ENCODE measurements around the gene NOC3L. TPM values are rescaled to one million over a fixed set of nuclear protein-coding genes. Genes with fewer than 3 reads are reported as not detected.

The NOC3L gene
- total and polyA plus RNA-seq, 2 of the 4 experiments (the other 2 are of a cell fraction) = 11.9 to 26.5 TPM

GRCh38 chr10:94299417-94299816, 63.3 kb downstream of the NOC3L start:
- Histone ChIP-seq H3K4me2 (ENCODE audit: low read depth, low read length) (no peak overlapping the region), H3K36me3 (ENCODE audit: control insufficient read depth, insufficient read depth, low read length) (no peaks in the 10 kb centered on the region), H3K4me3 (ENCODE audit: insufficient read depth, low read depth, low read length) (no peak overlapping the region), H4K8ac (ENCODE audit: low read depth in 2 of 2, low read length in 2 of 2) (no peak overlapping the region), H3K56ac (ENCODE audit: extremely low read depth, insufficient read depth, low read length) (no peak overlapping the region), H3K27me3 (ENCODE audit: control insufficient read depth, insufficient read depth, low read length) (peaks cover 6% of the 10 kb centered on the region; the same call in 1 of the 2 replicates), H3K79me1 (ENCODE audit: low read depth in 1 of 2, low read length in 2 of 2) (no peaks in the 10 kb centered on the region), H3K9me3 (ENCODE audit: control insufficient read depth, insufficient read depth, low read length) (no peaks in the 10 kb centered on the region), H3K14ac (replicated peaks; ENCODE audit: low read depth, low read length) (no peak overlapping the region), H2AK5ac (ENCODE audit: low read depth, low read length) (no peak overlapping the region), H3K27ac (ENCODE audit: insufficient read depth, low read length) (no peak overlapping the region), H3K23ac (ENCODE audit: low read depth, low read length) (no peak overlapping the region), H4K91ac (ENCODE audit: insufficient read depth, low read depth, low read length) (no peak overlapping the region), H4K20me1 (ENCODE audit: insufficient read depth, low read length) (no peaks in the 10 kb centered on the region), H3K9me1 (ENCODE audit: insufficient read depth, low read length) (no peaks in the 10 kb centered on the region), H3K4ac (ENCODE audit: low read depth, low read length) (no peak overlapping the region), H2BK15ac (ENCODE audit: low read depth, low read length) (no peak overlapping the region), H2AK9ac (replicated peaks; ENCODE audit: low read depth, low read length, poor library complexity) (no peak overlapping the region), H3K18ac (ENCODE audit: low read depth, low read length) (no peak overlapping the region), H2BK20ac (ENCODE audit: low read depth, low read length) (no peak overlapping the region), H2BK5ac (ENCODE audit: low read depth, low read length, poor library complexity, severe bottlenecking) (no peak overlapping the region), H2BK120ac (ENCODE audit: low read depth, low read length) (no peak overlapping the region), H3K4me1 (ENCODE audit: control insufficient read depth, insufficient read depth, low read length) (no peaks in the 10 kb centered on the region), H2AFZ (replicated peaks; ENCODE audit: low read length, poor library complexity) (no peak overlapping the region), H3K9ac (ENCODE audit: low read depth, low read length) (no peak overlapping the region), H4K5ac (ENCODE audit: low read depth, low read length) (no peak overlapping the region)
- DNase-seq (peak; percentile 48), ATAC-seq (ENCODE audit: low read depth) (peak; percentile 62)
- dilution Hi-C loops (cut with HindIII; ENCODE audit: low sequenced_read_pairs, unreplicated experiment) (no loop called here), in situ Hi-C loops (cut with MboI; ENCODE audit: low sequenced_read_pairs) (no loop called here), intact Hi-C loops (cut with micrococcal nuclease) (no loop called here)
- no CpG with 5 or more reads among the region's 3 CpGs for WGBS, 2 experiments (ENCODE audit: extremely low coverage in 2 of 2, insufficient read length in 1 of 2)
- no TSS peak for BruUV-seq (replicated peaks)
- ChIA-PET CTCF (interaction anchor here (0.6 kb wide), 1 partner anchor 361 kb away, joined by 4 read pairs; no protein-coding TSS in a partner anchor), POLR2A (ENCODE audit: unreplicated experiment) (no interaction called here)
- TF ChIP-seq RCOR1 (IDR thresholded peaks at IDR 0.05; ENCODE audit: insufficient replicate concordance, low read length) = no peak
- no peak for TF ChIP-seq BHLHE40 (IDR thresholded peaks at IDR 0.05; ENCODE audit: low read depth, low read length)
- TF ChIP-seq CTCF (conservative IDR thresholded peaks at IDR 0.05; ENCODE audit: low read depth, low read length) = no peak
- no peak for TF ChIP-seq RAD21 (IDR thresholded peaks at IDR 0.05; ENCODE audit: low read length)
- TF ChIP-seq FOS (IDR thresholded peaks at IDR 0.05; ENCODE audit: low read depth, low read length) = no peak
- no peak for TF ChIP-seq MXI1 (IDR thresholded peaks at IDR 0.05; ENCODE audit: borderline replicate concordance, low read depth, low read length)
- no peak for TF ChIP-seq USF2 (IDR thresholded peaks at IDR 0.05; ENCODE audit: low read depth, low read length)
- TF ChIP-seq POLR2A (IDR thresholded peaks at IDR 0.05; ENCODE audit: low read depth, low read length) = no peak
- TF ChIP-seq NFE2L2 (IDR thresholded peaks at IDR 0.05; ENCODE audit: low read depth, low read length) = no peak
- no peak for TF ChIP-seq MAFK (IDR thresholded peaks at IDR 0.05; ENCODE audit: low read depth, low read length)
- no peak for TF ChIP-seq SMC3 (IDR thresholded peaks at IDR 0.05; ENCODE audit: low read depth, low read length)
- TF ChIP-seq MAZ (IDR thresholded peaks at IDR 0.05; ENCODE audit: borderline replicate concordance, low read depth, low read length) = no peak
- TF ChIP-seq ELK1 (IDR thresholded peaks at IDR 0.05; ENCODE audit: borderline replicate concordance, low read depth, low read length) = no peak
- TF ChIP-seq RFX5 (IDR thresholded peaks at IDR 0.05; ENCODE audit: low read depth, low read length) = no peak
- TF ChIP-seq CHD1 (IDR thresholded peaks at IDR 0.05; ENCODE audit: low read depth, low read length) = no peak
